NCI-H2227 (cell line): Measurements from ENCODE around the gene CTXN2.
A peak's percentile ranks its signal among the peaks of the same experiment; 100 is the strongest.

Experiments
- DNase-seq: peaks from one replicate; lab custom pipeline; 2025; ENCODE audit not compliant: unreplicated experiment; lab: John Stamatoyannopoulos, UW

CTXN2 gene

GRCh38 chr15:48221885-48222284, 30.4 kb downstream of the CTXN2 start:
- DNase-seq = no peak

GRCh38 chr15:48222627-48223026, 31.2 kb downstream of the CTXN2 start:
- DNase-seq = no peak

DNA sequence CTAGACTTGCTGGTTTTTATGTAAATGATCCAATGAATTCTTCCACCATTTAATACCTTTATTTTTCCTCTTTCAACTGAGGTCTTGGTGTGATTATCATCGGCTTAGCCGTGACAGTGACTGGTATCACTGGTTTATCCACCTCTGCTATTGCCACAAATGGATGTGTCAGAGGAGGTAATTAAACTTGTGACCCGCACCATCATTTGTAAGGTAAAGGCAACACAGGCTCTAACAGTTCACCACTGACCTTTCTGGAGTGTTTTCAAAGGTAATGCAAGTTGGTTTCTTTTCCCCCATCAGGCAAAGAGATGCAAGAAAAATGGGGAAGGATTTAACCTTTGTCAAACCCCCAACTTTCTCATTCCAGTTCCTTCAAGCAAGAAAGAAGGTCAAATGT, 34.3 kb downstream of the CTXN2 start:
- no peak for DNase-seq

GRCh38 chr15:48230498-48230897, 39.0 kb downstream of the CTXN2 start:
- no peak for DNase-seq

- no peak for DNase-seq
Observed at GRCh38 chr15:48233246-48233645, 41.8 kb downstream of the CTXN2 start.

DNA sequence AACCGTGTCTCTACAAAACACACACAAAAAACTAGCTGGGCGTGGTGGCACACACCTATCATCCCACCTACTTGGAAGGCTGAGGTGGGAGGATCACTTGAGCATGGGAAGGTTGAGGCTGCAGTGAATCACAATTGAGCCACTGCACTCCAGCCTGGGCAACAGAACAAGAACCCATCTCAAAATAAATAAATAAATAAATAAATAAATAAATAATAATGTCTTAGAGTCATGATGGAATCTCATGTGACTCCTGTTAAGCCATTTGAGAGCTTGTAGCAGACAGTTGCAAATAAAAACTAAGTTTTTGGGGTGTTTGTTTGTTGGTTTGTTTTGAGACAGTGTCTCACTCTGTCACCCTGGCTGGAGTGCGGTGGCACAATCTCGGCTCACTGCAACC, 47.9 kb downstream of the CTXN2 start:
- DNase-seq = no peak

DNA sequence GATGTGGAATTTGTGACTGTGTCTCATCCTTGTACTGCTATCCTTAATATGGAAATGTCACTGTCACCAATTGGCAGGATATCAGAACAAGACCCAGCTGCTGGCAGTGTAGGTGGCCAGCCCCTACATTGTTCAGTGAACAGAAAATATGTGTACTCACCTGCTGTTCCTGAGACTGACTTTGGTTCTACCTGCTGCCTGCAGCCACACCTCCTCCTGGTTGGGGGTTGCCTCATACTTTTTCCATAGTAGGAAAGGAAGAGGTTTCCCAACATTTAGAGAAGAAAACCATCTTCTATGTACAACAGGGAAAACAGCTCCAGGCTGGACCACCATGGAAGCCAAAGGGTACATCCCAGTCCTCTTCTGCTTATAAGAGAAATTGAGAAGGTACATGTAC, 50.5 kb downstream of the CTXN2 start:
- no peak for DNase-seq

DNA sequence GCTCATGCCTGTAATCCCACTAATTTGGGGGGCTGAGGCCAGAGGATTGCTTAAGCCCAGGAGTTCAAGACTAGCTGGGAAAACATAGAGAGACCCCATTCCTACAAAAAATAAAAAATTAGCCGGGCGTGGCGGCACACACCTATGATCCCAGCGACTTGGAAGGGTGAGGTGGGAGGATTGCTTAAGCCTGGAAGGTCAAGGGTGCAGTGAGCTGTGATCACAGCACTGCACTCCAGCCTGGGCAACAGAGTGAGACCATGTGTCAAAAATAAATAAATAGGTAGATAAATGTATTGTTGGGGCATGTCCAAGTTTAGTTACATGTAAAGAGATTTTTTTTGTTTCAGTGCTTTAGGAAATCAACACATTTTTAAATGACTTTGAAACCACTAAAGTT, 51.1 kb downstream of the CTXN2 start:
- no peak for DNase-seq

DNA sequence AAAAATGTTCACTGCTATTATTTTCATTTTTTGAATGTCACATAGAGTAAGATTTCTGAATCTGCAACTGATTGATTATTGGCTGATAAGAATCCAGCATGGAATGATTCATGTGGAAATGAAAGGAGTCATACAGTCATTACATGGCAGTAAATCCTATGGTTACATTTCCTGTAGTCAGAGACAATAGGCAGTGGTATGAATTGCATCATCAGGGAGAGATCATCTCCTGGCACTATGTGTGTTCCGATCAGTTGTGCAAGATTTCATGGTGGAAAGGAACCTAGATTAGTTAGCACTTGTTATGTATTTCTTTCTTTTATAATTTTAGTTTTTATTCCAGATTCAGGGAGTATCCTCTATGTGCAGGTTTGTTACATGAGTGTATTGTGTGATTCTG, 53.5 kb downstream of the CTXN2 start:
- no peak for DNase-seq

GRCh38 chr15:48248414-48248813, 56.9 kb downstream of the CTXN2 start:
- DNase-seq = no peak

GRCh38 chr15:48250640-48251076, 59.2 kb downstream of the CTXN2 start:
- peak; percentile 78 for DNase-seq

GRCh38 chr15:48253172-48253571, 61.7 kb downstream of the CTXN2 start:
- no peak for DNase-seq
